Peyer's patch (tissue), 4 donors: ENCODE measurements around the gene LCE6A.

Experiments
- CTCF ChIP-seq, 6 experiments: fragments of 450-650 bp in 4 of 6; fragments of 200-600 bp in 2 of 6; sonication (generic) in 1 of 6; IDR thresholded peaks; one replicate each; pipeline ENCODE4 v1.5.1; 2017 to 2019; ENCODE audit warnings: antibody characterized with exemption in 6 of 6, mild to moderate bottlenecking in 3 of 6, moderate library complexity in 1 of 6
- POLR2A ChIP-seq, 2 donors: fragments of 450-650 bp; IDR thresholded peaks; one replicate each; pipeline ENCODE4 v1.5.1; 2017; ENCODE audit warnings: antibody characterized with exemption in 2 of 2, mild to moderate bottlenecking in 2 of 2, moderate library complexity in 2 of 2

DNA sequence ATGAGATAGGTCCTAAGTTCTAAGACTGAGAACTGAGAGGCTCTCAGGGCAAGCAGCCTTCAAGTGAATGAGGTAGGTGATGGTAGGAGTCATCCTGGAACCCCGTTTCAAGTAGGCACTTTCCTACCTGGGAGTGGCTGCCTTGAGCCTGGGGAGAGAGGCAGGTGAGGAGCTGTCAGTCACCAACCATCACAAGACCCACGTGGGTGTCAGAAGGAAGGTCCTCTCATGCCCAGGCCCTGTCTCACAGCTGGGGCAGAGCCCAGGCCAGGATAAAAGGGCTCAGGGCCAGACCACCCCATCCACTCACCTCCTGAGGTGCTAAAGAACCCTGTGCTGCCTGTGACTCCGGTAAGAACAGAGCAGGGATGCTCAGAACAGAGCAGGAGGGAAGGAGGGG lies 46.2 kb upstream of the LCE6A start, which contains the start of gene LCE1D:
- no peak for TF ChIP-seq CTCF (IDR thresholded peaks at IDR 0.05)
- TF ChIP-seq POLR2A (IDR thresholded peaks at IDR 0.05) = no peak
